K562 (cell line): ENCODE measurements around the gene BTLA. TPM values are rescaled to one million over a fixed set of nuclear protein-coding genes. Genes with fewer than 3 reads are reported as not detected.

Experiments
- ATAC-seq: fragments of 200-7000 bp; cut with Tn5 transposase; 3 replicates; pipeline ENCODE4 v1.9.1; 2020; ENCODE audit warnings: moderate library complexity
- BruUV-seq: library from RNA; stranded (reverse); fragments of 400-500 nt; replicated peaks from 2 replicates; lab custom pipeline; 2021; lab: Mats Ljungman, UMichigan
- CTCF ChIA-PET: fragments of 300-600 bp; formaldehyde crosslinking; extraction: SDS; loops from one replicate; lab custom pipeline; 2021; ENCODE audit warnings: low intra/inter-chr PET ratio; lab: Yijun Ruan, JAX
- POLR2A ChIA-PET: fragments of 300-600, 350-650 bp; sonication (Branson Sonifier 250); formaldehyde crosslinking; extraction: SDS; loops from one replicate; lab custom pipeline; 2021; ENCODE audit warnings: antibody characterized with exemption, inconsistent platforms; lab: Yijun Ruan, JAX
- DNase-seq, 4 experiments: peaks; one replicate each; pipeline versions ENCODE4 v3.0.0 to v3.0.0-alpha.2; 2011 to 2018; ENCODE audit warnings: low spot score in 3 of 4, mixed read lengths in 3 of 4; ENCODE audit errors: extremely low read depth in 1 of 4
- FAIRE-seq: peaks from 2 replicates; lab custom pipeline; 2011; peaks lifted over from hg19 to GRCh38; lab: Jason Lieb, UNC
- H2AFZ ChIP-seq: 2 replicates; pipeline ENCODE4 v1.6.0; 2011; ENCODE audit warnings: low read depth, low read length, control low read depth, inconsistent platforms
- H3K27ac ChIP-seq: fragments of 200-600 bp; 3 replicates; pipeline ENCODE4 v1.8.0; 2011; ENCODE audit warnings: low read depth, mild to moderate bottlenecking, control low read depth, inconsistent platforms, low read length, moderate library complexity, mixed read lengths; ENCODE audit errors: extremely low read depth
- H3K27me3 ChIP-seq, 2 experiments: fragments of 300-600 bp in 1 of 2; 2 replicates in 1 of 2; 3 replicates in 1 of 2; pipeline versions ENCODE4 v1.6.0 to v1.8.0; 2011; ENCODE audit warnings: inconsistent platforms in 2 of 2, low read length in 2 of 2, mild to moderate bottlenecking in 1 of 2, mixed read lengths in 1 of 2, moderate library complexity in 1 of 2; ENCODE audit not compliant: control insufficient read depth in 2 of 2, insufficient read depth in 2 of 2
- H3K36me3 ChIP-seq: fragments of 300-600 bp; 3 replicates; pipeline ENCODE4 v1.8.0; 2011; ENCODE audit warnings: mild to moderate bottlenecking, low read length, inconsistent platforms; ENCODE audit not compliant: control insufficient read depth, insufficient read depth
- H3K4me1 ChIP-seq, 2 experiments: fragments of 200-600 bp in 1 of 2; replicated peaks in 1 of 2; 2 replicates in 1 of 2; 3 replicates in 1 of 2; pipeline versions ENCODE4 v1.5.1 to v1.8.0; 2011; ENCODE audit warnings: inconsistent platforms in 2 of 2, low read length in 2 of 2, mild to moderate bottlenecking in 1 of 2, mixed read lengths in 1 of 2, moderate library complexity in 1 of 2; ENCODE audit not compliant: control insufficient read depth in 2 of 2, insufficient read depth in 2 of 2
- H3K4me2 ChIP-seq: 2 replicates; pipeline ENCODE4 v1.6.1; 2011; ENCODE audit warnings: low read length, control low read depth, inconsistent platforms, mixed read lengths; ENCODE audit not compliant: insufficient read depth
- H3K4me3 ChIP-seq: fragments of 200-600 bp; sonication (generic), shearing (Covaris generic); 2 replicates; pipeline ENCODE4 v1.5.1; 2016; ENCODE audit warnings: control low read depth, inconsistent platforms
- H3K79me2 ChIP-seq: fragments of 200-600 bp; 3 replicates; pipeline ENCODE4 v1.8.0; 2011; ENCODE audit warnings: low read length, inconsistent platforms; ENCODE audit not compliant: control insufficient read depth, insufficient read depth
- H3K9ac ChIP-seq, 2 experiments: 2 replicates each; pipeline versions ENCODE4 v1.6.0 to v1.6.1; 2011; ENCODE audit warnings: low read depth in 2 of 2, low read length in 2 of 2, control low read depth in 1 of 2, inconsistent platforms in 1 of 2, mild to moderate bottlenecking in 1 of 2, mixed read lengths in 1 of 2; ENCODE audit not compliant: insufficient read depth in 1 of 2
- H3K9me1 ChIP-seq: one replicate; pipeline ENCODE4 v1.6.0; 2011; ENCODE audit warnings: inconsistent platforms, mild to moderate bottlenecking, low read length, moderate library complexity; ENCODE audit not compliant: control insufficient read depth, insufficient read depth
- H3K9me3 ChIP-seq: replicated peaks from 2 replicates; pipeline ENCODE4 v1.5.1; 2011; ENCODE audit warnings: low read depth, low read length, inconsistent platforms; ENCODE audit not compliant: control insufficient read depth, insufficient read depth
- H4K20me1 ChIP-seq: replicated peaks from 2 replicates; pipeline ENCODE4 v1.6.1; 2011; ENCODE audit warnings: low read length, inconsistent platforms, mixed read lengths; ENCODE audit not compliant: control insufficient read depth, insufficient read depth
- BDP1 ChIP-seq: IDR thresholded peaks from 3 replicates; pipeline ENCODE4 v1.6.1; 2011; ENCODE audit not compliant: insufficient read length, insufficient read depth
- BRF1 ChIP-seq: IDR thresholded peaks from 3 replicates; pipeline ENCODE4 v1.6.1; 2011; ENCODE audit warnings: borderline replicate concordance, mild to moderate bottlenecking; ENCODE audit not compliant: insufficient read length; ENCODE audit errors: extremely low read depth
- CHD4 ChIP-seq: fragments of 200-600 bp; sonication (generic); IDR thresholded peaks from 3 replicates; pipeline ENCODE4 v1.6.1; 2012; ENCODE audit warnings: low read depth, mild to moderate bottlenecking, mixed read lengths, low read length, inconsistent platforms; ENCODE audit not compliant: insufficient read depth, insufficient replicate concordance, poor library complexity, severe bottlenecking
- JUNB ChIP-seq: fragments of 450-650 bp; formaldehyde crosslinking; conservative IDR thresholded peaks from 2 replicates; pipeline ENCODE4 v1.4.0; 2020; ENCODE audit warnings: mild to moderate bottlenecking
- MEIS2 ChIP-seq: fragments of 450-650 bp; IDR thresholded peaks from 2 replicates; pipeline ENCODE4 v1.6.1; 2014; ENCODE audit warnings: mild to moderate bottlenecking; ENCODE audit not compliant: partially characterized antibody
- PHTF2 ChIP-seq: fragments of 250-450 bp; sonication (Bioruptor Pico); IDR thresholded peaks from 2 replicates; pipeline ENCODE4 v1.5.0; 2021; ENCODE audit warnings: mild to moderate bottlenecking
- RNF2 ChIP-seq: sonication (generic); IDR thresholded peaks from 2 replicates; pipeline ENCODE4 v1.6.1; 2016
- SAFB2 ChIP-seq: fragments of 200-400 bp; formaldehyde crosslinking; IDR thresholded peaks from 2 replicates; pipeline ENCODE4 v1.6.1; 2018; ENCODE audit warnings: borderline replicate concordance, low read length, low read depth, moderate library complexity; ENCODE audit not compliant: severe bottlenecking
- THRAP3 ChIP-seq: fragments of 450-650 bp; IDR thresholded peaks from 2 replicates; pipeline ENCODE4 v1.6.1; 2016; ENCODE audit warnings: mild to moderate bottlenecking, inconsistent platforms, borderline replicate concordance
- ZNF12 ChIP-seq: sonication (generic); formaldehyde crosslinking; IDR thresholded peaks from 2 replicates; pipeline ENCODE4 v1.4.0; 2020; ENCODE audit warnings: mild to moderate bottlenecking, missing genetic modification reagents
- ZNF217 ChIP-seq: sonication (generic); formaldehyde crosslinking; IDR thresholded peaks from 2 replicates; pipeline ENCODE4 v1.8.0; 2022; ENCODE audit warnings: mild to moderate bottlenecking, missing genetic modification reagents
- WGBS: fragments of 100-300 bp; shearing (Covaris generic); methylation state at CpG from one replicate; pipeline ENCODE4 v1.1.6; 2016; ENCODE audit warnings: low coverage, mixed read lengths; ENCODE audit not compliant: insufficient coverage; ENCODE audit errors: missing lambda C conversion rate; 5-methylcytosine and 5-hydroxymethylcytosine counted together
- in situ Hi-C: fragments of 300-500 bp; cut with MboI; formaldehyde crosslinking; loops from 4 replicates; pipeline ENCODE4 v1.15.0; 2018; ENCODE audit warnings: inconsistent platforms, mixed read lengths
- intact Hi-C: fragments of 100-400 bp; cut with micrococcal nuclease; formaldehyde crosslinking; loops from 2 replicates; pipeline ENCODE4 v1.14.2; 2022
- polyA plus RNA-seq, 8 experiments: library from polyadenylated mRNA; depleted of rRNA in 4 of 8; stranded (reverse) in 5 of 8; unstranded in 3 of 8; fragments of >200 nt; fragmentation: Nextera tagmentation in 2 of 8; fragmentation: Illumina TruSeq in 1 of 8; extraction: Ambion mirVana in 2 of 8; extraction: Trizol in 1 of 8; gene quantifications; 2 replicates each; pipeline versions ENCODE4 v1.2.1 to v1.2.3, GENCODE V29; 2011 to 2014; ENCODE audit warnings: inconsistent platforms in 1 of 8, missing spikeins in 1 of 8
- total RNA-seq, 7 experiments: library from RNA; depleted of rRNA in 6 of 7; stranded (reverse); fragments of >200 nt in 6 of 7; fragmentation: Illumina TruSeq in 2 of 7; extraction: Trizol in 2 of 7; gene quantifications; 2 replicates each; pipeline versions ENCODE4 v1.2.1 to v1.2.3, GENCODE V29; 2011 to 2021; ENCODE audit warnings: low replicate concordance in 1 of 7
- TF ChIP-seq, protein P1 (sequence below): fragments of 250-450 bp; sonication (Bioruptor Pico); IDR thresholded peaks from 2 replicates; pipeline ENCODE4 v1.5.0; 2021
- TF ChIP-seq, protein P2 (sequence below): IDR thresholded peaks from 2 replicates; pipeline ENCODE4 v1.6.1; 2014; ENCODE audit warnings: antibody characterized with exemption
- TF ChIP-seq, protein P3 (sequence below): fragments of 450-650 bp; formaldehyde crosslinking; IDR thresholded peaks from 2 replicates; pipeline ENCODE4 v1.4.0; 2022; ENCODE audit warnings: mild to moderate bottlenecking, moderate library complexity

The BTLA gene
- total and polyA plus RNA-seq, 9 of the 15 experiments (the other 6 are each of a cell fraction or from before 2014, with no cell fraction given): 0.22 TPM; not detected in 8

DNA sequence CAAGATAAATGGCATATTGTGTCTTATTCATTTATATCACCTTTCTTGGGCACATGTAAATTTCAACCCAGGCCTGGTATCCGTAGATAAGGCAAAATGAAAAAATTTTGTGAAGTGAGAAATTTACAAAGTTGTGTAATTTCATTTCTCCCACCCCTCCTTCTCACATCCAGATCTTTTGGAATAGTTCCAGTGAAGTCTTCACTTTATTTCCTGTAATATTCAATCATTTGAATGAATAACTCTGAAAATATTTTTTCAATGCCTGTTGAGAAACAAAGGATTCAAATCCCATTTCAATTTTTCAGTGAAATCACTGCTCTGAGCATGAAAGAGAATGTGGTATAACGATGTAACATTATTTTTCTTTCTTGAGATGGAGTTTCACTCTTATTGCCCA, 53.4 kb downstream of the BTLA start:
- 0% methylated on average over 2 of the region's 2 CpGs for WGBS
- in situ Hi-C loops: no loop called here
- Histone ChIP-seq H3K27ac (no peak overlapping the region), H4K20me1 (no peaks in the 10 kb centered on the region), H2AFZ (no peak overlapping the region), H3K9me3 (no peaks in the 10 kb centered on the region), H3K4me2 (no peak overlapping the region), H3K4me1 (no peaks in the 10 kb centered on the region), H3K36me3 (no peaks in the 10 kb centered on the region), H3K9me1 (no peaks in the 10 kb centered on the region), H3K4me3 (no peak overlapping the region), H3K79me2 (no peaks in the 10 kb centered on the region), H3K9ac (no peak overlapping the region), H3K27me3 (no peaks in the 10 kb centered on the region)
- FAIRE-seq (no peak), DNase-seq (no peak), ATAC-seq (no peak)
- TF ChIP-seq BRF1: no peak
- TF ChIP-seq PHTF2 (CRISPR knock-in tag): no peak
- no peak for TF ChIP-seq SAFB2
- TF ChIP-seq, protein P1, sequence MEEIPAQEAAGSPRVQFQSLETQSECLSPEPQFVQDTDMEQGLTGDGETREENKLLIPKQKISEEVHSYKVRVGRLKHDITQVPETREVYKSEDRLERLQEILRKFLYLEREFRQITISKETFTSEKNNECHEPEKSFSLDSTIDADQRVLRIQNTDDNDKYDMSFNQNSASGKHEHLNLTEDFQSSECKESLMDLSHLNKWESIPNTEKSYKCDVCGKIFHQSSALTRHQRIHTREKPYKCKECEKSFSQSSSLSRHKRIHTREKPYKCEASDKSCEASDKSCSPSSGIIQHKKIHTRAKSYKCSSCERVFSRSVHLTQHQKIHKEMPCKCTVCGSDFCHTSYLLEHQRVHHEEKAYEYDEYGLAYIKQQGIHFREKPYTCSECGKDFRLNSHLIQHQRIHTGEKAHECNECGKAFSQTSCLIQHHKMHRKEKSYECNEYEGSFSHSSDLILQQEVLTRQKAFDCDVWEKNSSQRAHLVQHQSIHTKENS (CRISPR knock-in tag): no peak
- TF ChIP-seq, protein P2, sequence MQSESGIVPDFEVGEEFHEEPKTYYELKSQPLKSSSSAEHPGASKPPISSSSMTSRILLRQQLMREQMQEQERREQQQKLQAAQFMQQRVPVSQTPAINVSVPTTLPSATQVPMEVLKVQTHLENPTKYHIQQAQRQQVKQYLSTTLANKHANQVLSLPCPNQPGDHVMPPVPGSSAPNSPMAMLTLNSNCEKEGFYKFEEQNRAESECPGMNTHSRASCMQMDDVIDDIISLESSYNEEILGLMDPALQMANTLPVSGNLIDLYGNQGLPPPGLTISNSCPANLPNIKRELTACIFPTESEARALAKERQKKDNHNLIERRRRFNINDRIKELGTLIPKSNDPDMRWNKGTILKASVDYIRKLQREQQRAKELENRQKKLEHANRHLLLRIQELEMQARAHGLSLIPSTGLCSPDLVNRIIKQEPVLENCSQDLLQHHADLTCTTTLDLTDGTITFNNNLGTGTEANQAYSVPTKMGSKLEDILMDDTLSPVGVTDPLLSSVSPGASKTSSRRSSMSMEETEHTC: no peak
- TF ChIP-seq JUNB (CRISPR knock-in tag): no peak
- no peak for TF ChIP-seq ZNF217 (CRISPR knock-in tag)
- TF ChIP-seq RNF2: no peak
- TF ChIP-seq BDP1: no peak
- no peak for TF ChIP-seq ZNF12 (CRISPR knock-in tag)
- no peak for TF ChIP-seq MEIS2
- TF ChIP-seq CHD4: no peak
- TF ChIP-seq, protein P3, sequence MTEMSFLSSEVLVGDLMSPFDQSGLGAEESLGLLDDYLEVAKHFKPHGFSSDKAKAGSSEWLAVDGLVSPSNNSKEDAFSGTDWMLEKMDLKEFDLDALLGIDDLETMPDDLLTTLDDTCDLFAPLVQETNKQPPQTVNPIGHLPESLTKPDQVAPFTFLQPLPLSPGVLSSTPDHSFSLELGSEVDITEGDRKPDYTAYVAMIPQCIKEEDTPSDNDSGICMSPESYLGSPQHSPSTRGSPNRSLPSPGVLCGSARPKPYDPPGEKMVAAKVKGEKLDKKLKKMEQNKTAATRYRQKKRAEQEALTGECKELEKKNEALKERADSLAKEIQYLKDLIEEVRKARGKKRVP (CRISPR knock-in tag): no peak
- no peak for TF ChIP-seq THRAP3
- no TSS peak for BruUV-seq
- ChIA-PET CTCF (no interaction called here), POLR2A (no interaction called here)
- intact Hi-C loops: no loop called here
